HEK293 (cell line): ENCODE results near the gene ADGRB3.

Experiments used
- CTCF ChIA-PET: fragments of 350-600 bp; formaldehyde crosslinking; extraction: SDS; loops from one replicate; lab custom pipeline; 2021; ENCODE audit warnings: antibody characterized with exemption; lab: Yijun Ruan, JAX
- POLR2A ChIA-PET: fragments of 300-600 bp; formaldehyde crosslinking; extraction: SDS; loops from one replicate; lab custom pipeline; 2020; ENCODE audit warnings: antibody characterized with exemption, inconsistent platforms; lab: Yijun Ruan, JAX
- H3K27ac ChIP-seq: fragments of 200-500 bp; sonication (Bioruptor generic); 2 replicates; pipeline ENCODE4 v1.5.1; 2014; ENCODE audit warnings: low read depth, low read length, control low read depth, inconsistent platforms; ENCODE audit errors: extremely low read depth
- H3K36me3 ChIP-seq, 2 experiments: fragments of 200-500 bp in 1 of 2; sonication (Bioruptor generic) in 1 of 2; 1 replicate in 1 of 2; 2 replicates in 1 of 2; pipeline ENCODE4 v1.5.1; 2014 to 2017; ENCODE audit warnings: inconsistent platforms in 2 of 2, low read length in 2 of 2; ENCODE audit not compliant: control insufficient read depth in 2 of 2, insufficient read depth in 1 of 2
- H3K4me1 ChIP-seq: fragments of 200-500 bp; sonication (Bioruptor generic); 2 replicates; pipeline ENCODE4 v1.5.1; 2014; ENCODE audit warnings: mild to moderate bottlenecking, low read length, inconsistent platforms; ENCODE audit not compliant: control insufficient read depth, insufficient read depth
- H3K4me3 ChIP-seq: 2 replicates; pipeline ENCODE4 v1.5.1; 2011; ENCODE audit warnings: low read depth, mild to moderate bottlenecking, control low read depth, low read length, moderate library complexity
- H3K9me3 ChIP-seq: fragments of 200-500 bp; sonication (Bioruptor generic); 2 replicates; pipeline ENCODE4 v1.5.1; 2014; ENCODE audit warnings: low read depth, low read length, inconsistent platforms; ENCODE audit not compliant: control insufficient read depth, insufficient read depth
- HOXD13 ChIP-seq: sonication (generic); formaldehyde crosslinking; IDR thresholded peaks from 2 replicates; pipeline ENCODE4 v1.8.0; 2022; ENCODE audit warnings: missing genetic modification reagents, borderline replicate concordance
- KLF7 ChIP-seq: fragments of 450-650 bp; formaldehyde crosslinking; IDR thresholded peaks from 2 replicates; pipeline ENCODE4 v1.5.1; 2016; ENCODE audit warnings: missing biosample characterization, missing genetic modification characterization, borderline replicate concordance
- MYNN ChIP-seq: fragments of 450-650 bp; formaldehyde crosslinking; IDR thresholded peaks from 2 replicates; pipeline ENCODE4 v1.5.1; 2016; ENCODE audit warnings: missing biosample characterization, missing genetic modification characterization, borderline replicate concordance
- PRDM6 ChIP-seq: fragments of 450-650 bp; formaldehyde crosslinking; IDR thresholded peaks from 2 replicates; pipeline ENCODE4 v1.5.1; 2017; ENCODE audit warnings: missing biosample characterization, missing genetic modification characterization
- REPIN1 ChIP-seq: fragments of 450-650 bp; formaldehyde crosslinking; IDR thresholded peaks from 2 replicates; pipeline ENCODE4 v1.5.1; 2017; ENCODE audit warnings: missing biosample characterization, missing genetic modification characterization, low read depth
- ZBTB7A ChIP-seq: fragments of 450-650 bp; formaldehyde crosslinking; IDR thresholded peaks from 2 replicates; pipeline ENCODE4 v1.5.1; 2016; ENCODE audit warnings: low read depth, missing biosample characterization, missing genetic modification characterization
- ZEB2 ChIP-seq: fragments of 450-650 bp; formaldehyde crosslinking; IDR thresholded peaks from 2 replicates; pipeline ENCODE4 v1.5.1; 2016; ENCODE audit warnings: missing biosample characterization, missing genetic modification characterization
- ZNF140 ChIP-seq: fragments of 450-650 bp; formaldehyde crosslinking; IDR thresholded peaks from 2 replicates; pipeline ENCODE4 v1.5.1; 2016; ENCODE audit warnings: missing biosample characterization, missing genetic modification characterization
- ZNF155 ChIP-seq: fragments of 450-650 bp; formaldehyde crosslinking; IDR thresholded peaks from 2 replicates; pipeline ENCODE4 v1.5.1; 2016; ENCODE audit warnings: missing biosample characterization, missing genetic modification characterization
- ZNF214 ChIP-seq: fragments of 450-650 bp; formaldehyde crosslinking; IDR thresholded peaks from 2 replicates; pipeline ENCODE4 v1.5.1; 2017; ENCODE audit warnings: missing biosample characterization, mild to moderate bottlenecking, missing genetic modification characterization, borderline replicate concordance
- ZNF223 ChIP-seq: fragments of 450-650 bp; formaldehyde crosslinking; IDR thresholded peaks from 2 replicates; pipeline ENCODE4 v1.5.1; 2016; ENCODE audit warnings: missing biosample characterization, missing genetic modification characterization
- ZNF366 ChIP-seq: fragments of 450-650 bp; formaldehyde crosslinking; conservative IDR thresholded peaks from 2 replicates; pipeline ENCODE4 v1.5.1; 2016; ENCODE audit warnings: missing biosample characterization, missing genetic modification characterization
- ZNF423 ChIP-seq: fragments of 450-650 bp; formaldehyde crosslinking; IDR thresholded peaks from 2 replicates; pipeline ENCODE4 v1.5.1; 2016; ENCODE audit warnings: missing biosample characterization, missing genetic modification characterization
- ZNF426 ChIP-seq: fragments of 450-650 bp; formaldehyde crosslinking; IDR thresholded peaks from 2 replicates; pipeline ENCODE4 v1.5.1; 2017; ENCODE audit warnings: missing biosample characterization, missing genetic modification characterization, mild to moderate bottlenecking, inconsistent platforms, moderate library complexity
- ZNF488 ChIP-seq: fragments of 450-650 bp; formaldehyde crosslinking; IDR thresholded peaks from 2 replicates; pipeline ENCODE4 v1.5.1; 2016; ENCODE audit warnings: missing biosample characterization, missing genetic modification characterization
- ZNF521 ChIP-seq: fragments of 450-650 bp; formaldehyde crosslinking; IDR thresholded peaks from 2 replicates; pipeline ENCODE4 v1.5.1; 2017; ENCODE audit warnings: missing biosample characterization, mild to moderate bottlenecking, missing genetic modification characterization
- ZNF580 ChIP-seq: fragments of 450-650 bp; formaldehyde crosslinking; IDR thresholded peaks from 2 replicates; pipeline ENCODE4 v1.5.1; 2016; ENCODE audit warnings: missing biosample characterization, missing genetic modification characterization
- ZNF660 ChIP-seq: fragments of 450-650 bp; IDR thresholded peaks from 2 replicates; pipeline ENCODE4 v1.5.1; 2018; ENCODE audit warnings: missing biosample characterization, mild to moderate bottlenecking, missing genetic modification characterization
- ZNF664 ChIP-seq: fragments of 450-650 bp; formaldehyde crosslinking; IDR thresholded peaks from 2 replicates; pipeline ENCODE4 v1.5.1; 2016; ENCODE audit warnings: missing biosample characterization, missing genetic modification characterization
- ZNF677 ChIP-seq: fragments of 450-650 bp; IDR thresholded peaks from 2 replicates; pipeline ENCODE4 v1.5.0; 2018; ENCODE audit warnings: missing biosample characterization, mild to moderate bottlenecking, missing genetic modification characterization, moderate library complexity
- ZNF76 ChIP-seq: fragments of 450-650 bp; formaldehyde crosslinking; IDR thresholded peaks from 2 replicates; pipeline ENCODE4; 2016; ENCODE audit warnings: low read depth, missing biosample characterization, missing genetic modification characterization, borderline replicate concordance
- ZNF768 ChIP-seq: fragments of 450-650 bp; formaldehyde crosslinking; IDR thresholded peaks from 2 replicates; pipeline ENCODE4 v1.5.1; 2018; ENCODE audit warnings: missing biosample characterization, mild to moderate bottlenecking, missing genetic modification characterization
- ZSCAN23 ChIP-seq: fragments of 450-650 bp; formaldehyde crosslinking; IDR thresholded peaks from 2 replicates; pipeline ENCODE4 v1.5.1; 2016; ENCODE audit warnings: missing biosample characterization, missing genetic modification characterization
- ZSCAN5A ChIP-seq: fragments of 450-650 bp; formaldehyde crosslinking; IDR thresholded peaks from 2 replicates; pipeline ENCODE4 v1.5.1; 2016; ENCODE audit warnings: missing biosample characterization, missing genetic modification characterization
- TF ChIP-seq, protein P1 (sequence below): fragments of 450-650 bp; formaldehyde crosslinking; IDR thresholded peaks from 2 replicates; pipeline ENCODE4 v1.5.1; 2017; ENCODE audit warnings: missing biosample characterization, missing genetic modification characterization
- TF ChIP-seq, protein P2 (sequence below): fragments of 450-650 bp; formaldehyde crosslinking; IDR thresholded peaks from 2 replicates; pipeline ENCODE4 v1.5.1; 2016; ENCODE audit warnings: missing biosample characterization, missing genetic modification characterization

The ADGRB3 gene

GRCh38 chr6:69423785-69424184 lies 788.7 kb downstream of the ADGRB3 start:
- Histone ChIP-seq H3K27ac (no peak overlapping the region), H3K4me3 (no peak overlapping the region), H3K4me1 (no peaks in the 10 kb centered on the region), H3K9me3 (no peaks in the 10 kb centered on the region), H3K36me3 (no peaks in the 10 kb centered on the region)
- TF ChIP-seq PRDM6 (tag by site-specific recombination) (no peak), ZBTB7A (tag by site-specific recombination) (no peak), ZNF423 (tag by site-specific recombination) (no peak), ZNF426 (tag by site-specific recombination) (no peak), ZNF214 (tag by site-specific recombination) (no peak), HOXD13 (CRISPR knock-in tag) (no peak), ZNF580 (no peak), ZNF521 (tag by site-specific recombination) (no peak), ZNF768 (tag by site-specific recombination) (no peak), ZEB2 (tag by site-specific recombination) (no peak), ZNF488 (tag by site-specific recombination) (no peak), ZNF366 (tag by site-specific recombination) (no peak), ZNF660 (tag by site-specific recombination) (no peak), ZNF76 (tag by site-specific recombination) (no peak), ZNF664 (tag by site-specific recombination) (no peak), REPIN1 (tag by site-specific recombination) (no peak), KLF7 (tag by site-specific recombination) (no peak), ZNF140 (no peak)
- TF ChIP-seq, protein P1, sequence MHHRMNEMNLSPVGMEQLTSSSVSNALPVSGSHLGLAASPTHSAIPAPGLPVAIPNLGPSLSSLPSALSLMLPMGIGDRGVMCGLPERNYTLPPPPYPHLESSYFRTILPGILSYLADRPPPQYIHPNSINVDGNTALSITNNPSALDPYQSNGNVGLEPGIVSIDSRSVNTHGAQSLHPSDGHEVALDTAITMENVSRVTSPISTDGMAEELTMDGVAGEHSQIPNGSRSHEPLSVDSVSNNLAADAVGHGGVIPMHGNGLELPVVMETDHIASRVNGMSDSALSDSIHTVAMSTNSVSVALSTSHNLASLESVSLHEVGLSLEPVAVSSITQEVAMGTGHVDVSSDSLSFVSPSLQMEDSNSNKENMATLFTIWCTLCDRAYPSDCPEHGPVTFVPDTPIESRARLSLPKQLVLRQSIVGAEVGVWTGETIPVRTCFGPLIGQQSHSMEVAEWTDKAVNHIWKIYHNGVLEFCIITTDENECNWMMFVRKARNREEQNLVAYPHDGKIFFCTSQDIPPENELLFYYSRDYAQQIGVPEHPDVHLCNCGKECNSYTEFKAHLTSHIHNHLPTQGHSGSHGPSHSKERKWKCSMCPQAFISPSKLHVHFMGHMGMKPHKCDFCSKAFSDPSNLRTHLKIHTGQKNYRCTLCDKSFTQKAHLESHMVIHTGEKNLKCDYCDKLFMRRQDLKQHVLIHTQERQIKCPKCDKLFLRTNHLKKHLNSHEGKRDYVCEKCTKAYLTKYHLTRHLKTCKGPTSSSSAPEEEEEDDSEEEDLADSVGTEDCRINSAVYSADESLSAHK, result no peak
- TF ChIP-seq, protein P2, sequence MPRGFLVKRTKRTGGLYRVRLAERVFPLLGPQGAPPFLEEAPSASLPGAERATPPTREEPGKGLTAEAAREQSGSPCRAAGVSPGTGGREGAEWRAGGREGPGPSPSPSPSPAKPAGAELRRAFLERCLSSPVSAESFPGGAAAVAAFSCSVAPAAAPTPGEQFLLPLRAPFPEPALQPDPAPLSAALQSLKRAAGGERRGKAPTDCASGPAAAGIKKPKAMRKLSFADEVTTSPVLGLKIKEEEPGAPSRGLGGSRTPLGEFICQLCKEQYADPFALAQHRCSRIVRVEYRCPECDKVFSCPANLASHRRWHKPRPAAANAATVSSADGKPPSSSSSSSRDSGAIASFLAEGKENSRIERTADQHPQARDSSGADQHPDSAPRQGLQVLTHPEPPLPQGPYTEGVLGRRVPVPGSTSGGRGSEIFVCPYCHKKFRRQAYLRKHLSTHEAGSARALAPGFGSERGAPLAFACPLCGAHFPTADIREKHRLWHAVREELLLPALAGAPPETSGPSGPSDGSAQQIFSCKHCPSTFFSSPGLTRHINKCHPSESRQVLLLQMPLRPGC (tag by site-specific recombination), result no peak
- ChIA-PET CTCF (no interaction called here), POLR2A (no interaction called here)

GRCh38 chr6:69424581-69424980 lies 789.5 kb downstream of the ADGRB3 start:
- Histone ChIP-seq H3K36me3 (no peaks in the 10 kb centered on the region), H3K4me3 (no peak overlapping the region), H3K4me1 (no peaks in the 10 kb centered on the region), H3K27ac (no peak overlapping the region), H3K9me3 (no peaks in the 10 kb centered on the region)
- ChIA-PET CTCF (no interaction called here), POLR2A (no interaction called here)
- TF ChIP-seq MYNN, result no peak
- TF ChIP-seq ZSCAN5A, result no peak
- no peak for TF ChIP-seq ZSCAN23 (tag by site-specific recombination)
- TF ChIP-seq ZNF155, result no peak
- TF ChIP-seq ZNF223 (tag by site-specific recombination), result no peak
- TF ChIP-seq ZNF677 (tag by site-specific recombination), result no peak
- TF ChIP-seq, protein P2 (tag by site-specific recombination), result no peak
